DOHH2 (cell line): ENCODE results near the gene SCGB1A1.

ENCODE experiments used
- H3F3A ChIP-seq: fragments of 200-600 bp; sonication (generic), shearing (Covaris generic); 2 replicates; pipeline ENCODE4 v1.6.0; 2016; ENCODE audit warnings: antibody characterized with exemption, mild to moderate bottlenecking; ENCODE audit not compliant: control insufficient read depth, insufficient read depth
- H3K27ac ChIP-seq: fragments of 200-600 bp; sonication (generic); 2 replicates; pipeline ENCODE4 v1.5.1; 2014; ENCODE audit warnings: low read depth, mild to moderate bottlenecking, low read length, moderate library complexity
- H3K27me3 ChIP-seq: fragments of 200-600 bp; sonication (generic); 2 replicates; pipeline ENCODE4 v1.6.1; 2014; ENCODE audit warnings: mild to moderate bottlenecking, low read length, mixed read lengths; ENCODE audit not compliant: control insufficient read depth
- H3K36me3 ChIP-seq: fragments of 200-600 bp; sonication (generic); 2 replicates; pipeline ENCODE4 v1.6.1; 2014; ENCODE audit warnings: mild to moderate bottlenecking, low read length, moderate library complexity, mixed read lengths; ENCODE audit not compliant: control insufficient read depth
- H3K4me1 ChIP-seq: fragments of 200-600 bp; sonication (generic); 2 replicates; pipeline ENCODE4 v1.6.1; 2014; ENCODE audit warnings: mild to moderate bottlenecking, low read length, mixed read lengths; ENCODE audit not compliant: control insufficient read depth
- H3K4me2 ChIP-seq: fragments of 200-600 bp; sonication (generic); 2 replicates; pipeline ENCODE4 v1.6.0; 2014; ENCODE audit warnings: mild to moderate bottlenecking, low read length, moderate library complexity
- H3K4me3 ChIP-seq: fragments of 200-600 bp; sonication (generic); 2 replicates; pipeline ENCODE4 v1.5.1; 2014; ENCODE audit warnings: mild to moderate bottlenecking, low read length, mixed read lengths
- H3K79me2 ChIP-seq: fragments of 200-600 bp; sonication (generic); 2 replicates; pipeline ENCODE4 v1.6.1; 2014; ENCODE audit warnings: mild to moderate bottlenecking, low read length, mixed read lengths; ENCODE audit not compliant: control insufficient read depth
- H3K9me2 ChIP-seq: fragments of 200-600 bp; sonication (generic); replicated peaks from 2 replicates; pipeline ENCODE4 v1.6.1; 2014; ENCODE audit warnings: mild to moderate bottlenecking, low read length, mixed read lengths; ENCODE audit not compliant: control insufficient read depth
- H3K9me3 ChIP-seq: fragments of 200-600 bp; sonication (generic); 2 replicates; pipeline ENCODE4 v1.6.1; 2014; ENCODE audit warnings: antibody characterized with exemption, low read length, mixed read lengths; ENCODE audit not compliant: control insufficient read depth, insufficient read depth
- H4K20me1 ChIP-seq: fragments of 200-600 bp; sonication (generic); 2 replicates; pipeline ENCODE4 v1.6.0; 2014; ENCODE audit warnings: low read depth, mild to moderate bottlenecking, antibody characterized with exemption, low read length, moderate library complexity; ENCODE audit not compliant: control insufficient read depth, insufficient read depth
- EZH2phosphoT487 ChIP-seq: fragments of 200-600 bp; sonication (generic); IDR thresholded peaks from 2 replicates; pipeline ENCODE4 v1.6.1; 2017; ENCODE audit warnings: borderline replicate concordance, mild to moderate bottlenecking, antibody characterized with exemption, low read length, moderate library complexity, mixed read lengths
- TF ChIP-seq, protein P1 (sequence below): fragments of 200-600 bp; sonication (generic); IDR thresholded peaks from one replicate; pipeline ENCODE4 v1.5.1; 2014; ENCODE audit warnings: antibody characterized with exemption, mild to moderate bottlenecking, low read depth, low read length; ENCODE audit not compliant: poor library complexity, severe bottlenecking

The SCGB1A1 gene

DNA sequence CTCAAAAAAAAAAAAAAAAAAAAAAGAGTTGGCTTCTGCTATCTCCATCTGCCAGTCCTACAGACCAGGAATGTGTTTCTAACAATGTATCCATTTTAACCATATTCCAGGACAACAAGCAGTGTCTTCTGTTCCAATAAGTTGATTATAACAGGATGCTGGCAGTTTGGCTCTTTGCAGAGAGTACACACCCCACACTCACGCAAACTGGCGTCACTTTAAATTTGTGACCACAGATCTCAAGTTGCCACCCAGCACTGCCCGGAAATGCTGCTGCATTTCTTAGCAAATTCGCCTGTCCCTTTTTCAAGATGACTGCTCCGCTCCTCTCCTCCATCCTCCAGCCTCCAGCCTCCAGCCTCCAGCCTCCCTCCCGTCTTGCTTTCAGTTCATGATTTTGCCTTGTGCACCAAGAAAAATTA, 44.3 kb downstream of the SCGB1A1 start:
- TF ChIP-seq, protein P1, sequence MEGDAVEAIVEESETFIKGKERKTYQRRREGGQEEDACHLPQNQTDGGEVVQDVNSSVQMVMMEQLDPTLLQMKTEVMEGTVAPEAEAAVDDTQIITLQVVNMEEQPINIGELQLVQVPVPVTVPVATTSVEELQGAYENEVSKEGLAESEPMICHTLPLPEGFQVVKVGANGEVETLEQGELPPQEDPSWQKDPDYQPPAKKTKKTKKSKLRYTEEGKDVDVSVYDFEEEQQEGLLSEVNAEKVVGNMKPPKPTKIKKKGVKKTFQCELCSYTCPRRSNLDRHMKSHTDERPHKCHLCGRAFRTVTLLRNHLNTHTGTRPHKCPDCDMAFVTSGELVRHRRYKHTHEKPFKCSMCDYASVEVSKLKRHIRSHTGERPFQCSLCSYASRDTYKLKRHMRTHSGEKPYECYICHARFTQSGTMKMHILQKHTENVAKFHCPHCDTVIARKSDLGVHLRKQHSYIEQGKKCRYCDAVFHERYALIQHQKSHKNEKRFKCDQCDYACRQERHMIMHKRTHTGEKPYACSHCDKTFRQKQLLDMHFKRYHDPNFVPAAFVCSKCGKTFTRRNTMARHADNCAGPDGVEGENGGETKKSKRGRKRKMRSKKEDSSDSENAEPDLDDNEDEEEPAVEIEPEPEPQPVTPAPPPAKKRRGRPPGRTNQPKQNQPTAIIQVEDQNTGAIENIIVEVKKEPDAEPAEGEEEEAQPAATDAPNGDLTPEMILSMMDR = no peak
- no peak for TF ChIP-seq EZH2phosphoT487
- H3K9me2 ChIP-seq = no peaks in the 10 kb centered on the region

DNA sequence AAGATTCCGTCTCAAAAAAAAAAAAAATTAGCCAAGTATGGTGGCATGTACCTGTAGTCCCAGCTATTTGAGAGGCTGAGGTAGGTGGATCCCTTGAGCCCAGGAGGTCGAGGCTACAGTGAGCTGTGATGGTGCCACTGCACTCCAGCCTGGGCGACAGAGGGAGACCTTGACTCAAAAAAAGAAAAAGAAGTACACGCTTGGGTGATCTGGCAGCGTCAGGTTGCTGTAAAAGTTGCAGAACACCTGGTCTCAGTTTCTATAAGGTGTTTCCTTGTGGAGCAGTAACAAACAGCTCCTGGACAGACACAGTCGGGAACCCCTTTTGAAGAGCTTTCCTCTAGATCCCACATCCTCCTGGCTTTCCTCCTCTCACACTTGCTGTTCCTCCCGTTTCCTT, 45.8 kb downstream of the SCGB1A1 start:
- H3F3A ChIP-seq = no peaks in the 10 kb centered on the region
- no peaks in the 10 kb centered on the region for H3K9me2 ChIP-seq
- H3K36me3 ChIP-seq = no peaks in the 10 kb centered on the region
- H3K4me1 ChIP-seq = peaks cover 5% of the 10 kb centered on the region; the same call in 1 of the 2 replicates
- peaks cover 11% of the 10 kb centered on the region for H3K27me3 ChIP-seq
- H3K27ac ChIP-seq = no peak overlapping the region
- H3K79me2 ChIP-seq = no peaks in the 10 kb centered on the region
- no peaks in the 10 kb centered on the region for H3K9me3 ChIP-seq
- no peak overlapping the region for H3K4me2 ChIP-seq
- TF ChIP-seq, protein P1 = no peak
- TF ChIP-seq EZH2phosphoT487 = no peak
- H4K20me1 ChIP-seq = no peaks in the 10 kb centered on the region
- H3K4me3 ChIP-seq = no peak overlapping the region

More for the DNA sequence above, 44.3 kb downstream of the SCGB1A1 start:
- Histone ChIP-seq H3K4me1 (peaks cover 5% of the 10 kb centered on the region; the same call in 1 of the 2 replicates), H3K36me3 (no peaks in the 10 kb centered on the region), H3K79me2 (no peaks in the 10 kb centered on the region), H4K20me1 (no peaks in the 10 kb centered on the region), H3F3A (no peaks in the 10 kb centered on the region), H3K4me2 (no peak overlapping the region), H3K27me3 (peaks cover 11% of the 10 kb centered on the region), H3K9me3 (no peaks in the 10 kb centered on the region), H3K27ac (no peak overlapping the region), H3K4me3 (no peak overlapping the region)

DNA sequence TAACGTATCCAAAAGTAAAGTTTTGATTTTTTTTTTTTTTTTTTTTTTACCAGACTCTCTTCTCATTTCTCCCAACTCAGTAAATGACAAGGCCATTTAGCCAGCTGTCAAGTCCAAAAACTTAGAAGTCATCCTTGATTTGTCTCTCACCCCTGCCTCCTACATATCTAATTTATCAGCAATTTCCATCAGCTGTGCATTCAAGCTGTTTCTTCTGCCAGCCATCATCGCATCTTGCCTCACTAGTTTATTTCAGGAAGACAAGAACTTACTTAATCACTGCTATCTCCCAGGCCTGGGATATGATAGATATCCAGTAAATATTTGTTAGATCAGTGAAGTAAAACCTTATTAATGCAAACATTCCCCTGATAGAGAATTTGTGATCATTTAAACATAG, 47.6 kb downstream of the SCGB1A1 start:
- H4K20me1 ChIP-seq = no peaks in the 10 kb centered on the region
- TF ChIP-seq EZH2phosphoT487 = no peak
- TF ChIP-seq, protein P1 = no peak
- H3K36me3 ChIP-seq = no peaks in the 10 kb centered on the region
- peaks cover 11% of the 10 kb centered on the region for H3K27me3 ChIP-seq
- no peaks in the 10 kb centered on the region for H3K79me2 ChIP-seq
- no peak overlapping the region for H3K4me3 ChIP-seq
- H3K27ac ChIP-seq = no peak overlapping the region
- H3F3A ChIP-seq = no peaks in the 10 kb centered on the region
- H3K9me3 ChIP-seq = no peaks in the 10 kb centered on the region
- peaks cover 5% of the 10 kb centered on the region; the same call in 1 of the 2 replicates for H3K4me1 ChIP-seq
- H3K9me2 ChIP-seq = no peaks in the 10 kb centered on the region
- no peak overlapping the region for H3K4me2 ChIP-seq

DNA sequence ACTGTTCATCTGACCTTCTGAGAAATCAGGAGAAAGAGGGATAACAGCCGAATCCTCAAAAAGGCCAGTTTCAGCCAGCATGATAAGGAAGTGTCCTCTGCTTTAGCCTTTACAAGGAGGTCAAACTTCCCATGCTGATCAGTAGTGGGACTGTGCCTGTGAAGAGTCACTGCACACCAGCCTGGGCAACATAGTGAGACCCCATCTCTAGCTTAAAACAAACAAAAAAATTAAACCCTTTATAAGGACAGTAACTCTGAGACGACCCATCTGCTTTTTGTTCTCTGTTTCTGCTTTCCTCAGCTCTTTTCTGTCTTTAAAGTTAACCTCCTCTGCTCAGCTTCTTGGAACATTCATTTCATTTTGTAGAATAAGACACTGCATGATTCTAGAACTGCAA, 49.7 kb downstream of the SCGB1A1 start:
- Histone ChIP-seq H3K36me3 (no peaks in the 10 kb centered on the region), H3F3A (no peaks in the 10 kb centered on the region), H4K20me1 (no peaks in the 10 kb centered on the region), H3K9me2 (no peaks in the 10 kb centered on the region), H3K79me2 (no peaks in the 10 kb centered on the region), H3K4me1 (peaks cover 5% of the 10 kb centered on the region; the same call in 1 of the 2 replicates), H3K27me3 (peaks cover 6% of the 10 kb centered on the region), H3K4me2 (no peak overlapping the region), H3K9me3 (no peaks in the 10 kb centered on the region), H3K27ac (no peak overlapping the region), H3K4me3 (no peak overlapping the region)
- TF ChIP-seq EZH2phosphoT487 = no peak
- TF ChIP-seq, protein P1 = no peak
